ENCODE data around the gene GATB. TPM values are rescaled to one million over a fixed set of nuclear protein-coding genes. Genes with fewer than 3 reads are reported as not detected.

Gene GATB
- total and polyA plus RNA-seq, 2 donors (not counting 3 experiments of a cell fraction or from before 2014, with no cell fraction given), result 14.4 to 17.7 TPM

DNA sequence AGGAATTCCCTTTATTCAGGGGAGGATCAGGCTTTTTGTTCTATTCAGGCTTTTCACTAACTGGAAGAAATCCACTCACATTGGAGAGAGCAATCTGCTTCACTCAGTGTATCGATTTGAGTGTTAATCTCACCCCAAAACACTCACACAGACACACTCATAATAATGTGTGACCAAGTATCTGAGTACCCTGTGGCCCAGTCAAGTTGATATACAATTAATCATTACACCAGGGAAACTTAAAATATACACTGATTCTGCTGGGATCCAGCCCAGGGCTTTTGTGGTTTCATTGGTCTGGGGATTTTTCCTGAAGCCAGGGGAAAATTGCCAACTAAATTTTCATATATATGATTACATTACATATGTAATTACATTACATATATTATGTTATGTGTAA lies 44.0 kb upstream of the GATB start:
- TF ChIP-seq, protein P1, sequence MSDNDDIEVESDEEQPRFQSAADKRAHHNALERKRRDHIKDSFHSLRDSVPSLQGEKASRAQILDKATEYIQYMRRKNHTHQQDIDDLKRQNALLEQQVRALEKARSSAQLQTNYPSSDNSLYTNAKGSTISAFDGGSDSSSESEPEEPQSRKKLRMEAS (IDR thresholded peaks at IDR 0.05; ENCODE audit: insufficient read depth, insufficient read length), result no peak
- TF ChIP-seq JUN (IDR thresholded peaks at IDR 0.05; ENCODE audit: borderline replicate concordance, insufficient read depth, insufficient read length, low read depth), result no peak
- TF ChIP-seq, protein P2, sequence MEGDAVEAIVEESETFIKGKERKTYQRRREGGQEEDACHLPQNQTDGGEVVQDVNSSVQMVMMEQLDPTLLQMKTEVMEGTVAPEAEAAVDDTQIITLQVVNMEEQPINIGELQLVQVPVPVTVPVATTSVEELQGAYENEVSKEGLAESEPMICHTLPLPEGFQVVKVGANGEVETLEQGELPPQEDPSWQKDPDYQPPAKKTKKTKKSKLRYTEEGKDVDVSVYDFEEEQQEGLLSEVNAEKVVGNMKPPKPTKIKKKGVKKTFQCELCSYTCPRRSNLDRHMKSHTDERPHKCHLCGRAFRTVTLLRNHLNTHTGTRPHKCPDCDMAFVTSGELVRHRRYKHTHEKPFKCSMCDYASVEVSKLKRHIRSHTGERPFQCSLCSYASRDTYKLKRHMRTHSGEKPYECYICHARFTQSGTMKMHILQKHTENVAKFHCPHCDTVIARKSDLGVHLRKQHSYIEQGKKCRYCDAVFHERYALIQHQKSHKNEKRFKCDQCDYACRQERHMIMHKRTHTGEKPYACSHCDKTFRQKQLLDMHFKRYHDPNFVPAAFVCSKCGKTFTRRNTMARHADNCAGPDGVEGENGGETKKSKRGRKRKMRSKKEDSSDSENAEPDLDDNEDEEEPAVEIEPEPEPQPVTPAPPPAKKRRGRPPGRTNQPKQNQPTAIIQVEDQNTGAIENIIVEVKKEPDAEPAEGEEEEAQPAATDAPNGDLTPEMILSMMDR (IDR thresholded peaks at IDR 0.05; ENCODE audit: extremely low read depth in 1 of 2, insufficient read depth in 1 of 2, low read depth in 1 of 2, low read length in 2 of 2), result no peak
- TF ChIP-seq MYC (IDR thresholded peaks at IDR 0.05; ENCODE audit: low read depth, low read length), result no peak
- no peak for TF ChIP-seq FOS (IDR thresholded peaks at IDR 0.05; ENCODE audit: borderline replicate concordance, insufficient read depth, low read length)
- no peak for TF ChIP-seq EZH2 (IDR thresholded peaks at IDR 0.05; ENCODE audit: borderline replicate concordance, low read depth, low read length, severe bottlenecking)
- TF ChIP-seq POLR2AphosphoS5 (IDR thresholded peaks at IDR 0.05; ENCODE audit: insufficient read depth, low read depth, low read length), result no peak
- no peak for TF ChIP-seq POLR2A (IDR thresholded peaks at IDR 0.05; ENCODE audit: low read depth, low read length)
- no peak for TF ChIP-seq GATA2 (IDR thresholded peaks at IDR 0.05; ENCODE audit: insufficient read depth, insufficient read length, low read depth, low read length)
- H4K20me1 ChIP-seq (replicated peaks; ENCODE audit: control insufficient read depth, extremely low read depth, insufficient read depth, low read length), result no peaks in the 10 kb centered on the region
- FAIRE-seq, result no peak
- dilution Hi-C loops (cut with MboI; ENCODE audit: extremely low pct_ligation_motif_present, low sequenced_read_pairs), result no loop called here
- no peaks in the 10 kb centered on the region for H3K4me1 ChIP-seq (ENCODE audit: control insufficient read depth, extremely low read depth, insufficient read depth, low read length)
- H3K9ac ChIP-seq (replicated peaks; ENCODE audit: extremely low read depth, insufficient read depth, low read length), result no peak overlapping the region
- no peak for DNase-seq (ENCODE audit: low read depth, low spot score)
- intact Hi-C loops (cut with micrococcal nuclease), result loop anchor here (5.0 kb wide), 1 partner anchor 582 kb away; no protein-coding TSS in a partner anchor
- no peak overlapping the region for H3K4me2 ChIP-seq (ENCODE audit: insufficient read depth, low read length)
- H3K4me3 ChIP-seq (replicated peaks in 1 of 3; ENCODE audit: insufficient read depth in 1 of 3, low read depth in 1 of 3, low read length in 3 of 3), result no peak overlapping the region
- ChIA-PET POLR2A (no interaction called here), CTCF (interaction anchor here (1.2 kb wide), 1 partner anchor 20 kb away, joined by 4 read pairs; no protein-coding TSS in a partner anchor)
- no peaks in the 10 kb centered on the region for H3K36me3 ChIP-seq (ENCODE audit: control insufficient read depth in 2 of 2, extremely low read depth in 1 of 2, insufficient read depth in 2 of 2, low read length in 2 of 2)
- no peaks in the 10 kb centered on the region for H3K27me3 ChIP-seq (ENCODE audit: control insufficient read depth in 2 of 2, insufficient read depth in 2 of 2, low read length in 2 of 2)
- no peak overlapping the region for H2AFZ ChIP-seq (ENCODE audit: low read depth, low read length)
- BruUV-seq (replicated peaks), result no TSS peak
- no peaks in the 10 kb centered on the region for H3K79me2 ChIP-seq (ENCODE audit: control insufficient read depth, insufficient read depth, low read length)
- no peaks in the 10 kb centered on the region for H3K9me3 ChIP-seq (replicated peaks; ENCODE audit: control insufficient read depth, insufficient read depth, low read length)
- H3K9me1 ChIP-seq (replicated peaks; ENCODE audit: control insufficient read depth, extremely low read depth, insufficient read depth, low read length), result no peaks in the 10 kb centered on the region
- H3K27ac ChIP-seq (ENCODE audit: insufficient read depth, low read depth, low read length), result no peak overlapping the region
